Measurements from ENCODE around the gene REV1.
"Not testable (repeated sequence)": the region's sequence is repeated elsewhere in the genome, so short reads cannot be mapped to it uniquely, and the experiment has no call there.

REV1 gene

DNA sequence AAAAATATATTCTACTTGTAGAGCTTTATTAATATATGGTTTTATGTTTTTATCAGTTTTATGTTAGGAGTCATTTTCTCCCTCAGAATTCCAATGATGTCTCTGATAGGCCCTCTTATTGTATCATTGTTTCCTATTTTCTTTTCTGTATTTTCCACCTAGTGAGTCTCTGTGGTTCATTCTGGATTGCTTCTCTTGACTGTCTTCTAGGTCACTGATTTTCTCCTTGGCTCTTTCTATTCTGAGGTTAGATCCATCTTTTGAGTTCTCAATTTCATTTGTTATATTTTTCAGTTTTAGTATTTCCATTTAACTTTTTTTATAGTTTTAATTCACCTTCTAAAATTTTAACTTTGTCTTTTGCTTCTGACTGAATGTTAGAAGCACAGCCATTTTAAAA lies 115.1 kb downstream of the REV1 start:
- TF ChIP-seq, protein P1, sequence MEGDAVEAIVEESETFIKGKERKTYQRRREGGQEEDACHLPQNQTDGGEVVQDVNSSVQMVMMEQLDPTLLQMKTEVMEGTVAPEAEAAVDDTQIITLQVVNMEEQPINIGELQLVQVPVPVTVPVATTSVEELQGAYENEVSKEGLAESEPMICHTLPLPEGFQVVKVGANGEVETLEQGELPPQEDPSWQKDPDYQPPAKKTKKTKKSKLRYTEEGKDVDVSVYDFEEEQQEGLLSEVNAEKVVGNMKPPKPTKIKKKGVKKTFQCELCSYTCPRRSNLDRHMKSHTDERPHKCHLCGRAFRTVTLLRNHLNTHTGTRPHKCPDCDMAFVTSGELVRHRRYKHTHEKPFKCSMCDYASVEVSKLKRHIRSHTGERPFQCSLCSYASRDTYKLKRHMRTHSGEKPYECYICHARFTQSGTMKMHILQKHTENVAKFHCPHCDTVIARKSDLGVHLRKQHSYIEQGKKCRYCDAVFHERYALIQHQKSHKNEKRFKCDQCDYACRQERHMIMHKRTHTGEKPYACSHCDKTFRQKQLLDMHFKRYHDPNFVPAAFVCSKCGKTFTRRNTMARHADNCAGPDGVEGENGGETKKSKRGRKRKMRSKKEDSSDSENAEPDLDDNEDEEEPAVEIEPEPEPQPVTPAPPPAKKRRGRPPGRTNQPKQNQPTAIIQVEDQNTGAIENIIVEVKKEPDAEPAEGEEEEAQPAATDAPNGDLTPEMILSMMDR (IDR thresholded peaks at IDR 0.05; ENCODE audit: borderline replicate concordance, control extremely low read depth, extremely low read depth, insufficient read depth, missing control alignments) = no peak
- DNase-seq (ENCODE audit: low spot score) = no peak
- in situ Hi-C loops (cut with MboI; ENCODE audit: low sequenced_read_pairs, unreplicated experiment) = no loop called here

DNA sequence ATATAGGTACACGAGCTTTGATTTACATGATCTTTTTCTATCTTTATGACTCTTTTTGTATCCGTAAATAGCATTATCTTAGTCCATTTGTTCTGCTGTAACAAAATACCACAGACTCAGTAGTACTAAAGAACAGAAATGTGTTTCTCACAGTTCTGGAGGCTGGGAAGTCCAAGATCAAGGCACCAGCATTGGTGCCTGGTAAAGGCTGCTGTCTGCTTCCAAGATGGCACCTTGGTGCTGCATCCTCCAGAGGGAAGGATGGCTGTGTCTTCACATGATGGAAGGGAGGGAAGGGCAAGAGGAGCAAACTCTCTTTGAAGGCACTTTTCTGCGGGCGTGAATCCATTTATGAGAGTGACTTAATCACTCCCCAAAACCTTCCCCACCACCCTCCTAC lies 116.7 kb downstream of the REV1 start:
- in situ Hi-C loops (cut with MboI; ENCODE audit: low sequenced_read_pairs, unreplicated experiment) = no loop called here
- no peak for DNase-seq (ENCODE audit: low spot score)
- TF ChIP-seq, protein P1 (IDR thresholded peaks at IDR 0.05; ENCODE audit: borderline replicate concordance, control extremely low read depth, extremely low read depth, insufficient read depth, missing control alignments) = no peak

DNA sequence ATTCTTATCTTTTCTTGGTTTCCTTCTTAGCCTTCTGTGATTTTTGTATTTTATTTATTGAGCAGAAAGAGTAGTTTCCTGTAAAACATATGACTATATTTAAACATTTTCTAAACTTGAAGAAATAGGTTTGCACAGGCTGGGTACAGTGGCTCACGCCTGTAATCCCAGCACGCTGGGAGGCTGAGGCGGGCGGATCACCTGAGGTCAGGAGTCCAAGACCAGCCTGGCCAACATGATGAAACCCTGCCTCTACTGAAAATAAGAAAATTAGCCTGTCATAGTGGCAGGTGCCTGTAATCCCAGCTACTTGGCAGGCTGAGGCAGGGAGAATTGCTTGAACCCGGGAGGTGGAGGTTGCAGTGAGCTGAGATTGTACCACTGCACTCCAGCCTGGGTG lies 121.0 kb downstream of the REV1 start:
- DNase-seq (ENCODE audit: low spot score); in situ Hi-C loops (cut with MboI; ENCODE audit: low sequenced_read_pairs, unreplicated experiment): not testable (repeated sequence)

DNA sequence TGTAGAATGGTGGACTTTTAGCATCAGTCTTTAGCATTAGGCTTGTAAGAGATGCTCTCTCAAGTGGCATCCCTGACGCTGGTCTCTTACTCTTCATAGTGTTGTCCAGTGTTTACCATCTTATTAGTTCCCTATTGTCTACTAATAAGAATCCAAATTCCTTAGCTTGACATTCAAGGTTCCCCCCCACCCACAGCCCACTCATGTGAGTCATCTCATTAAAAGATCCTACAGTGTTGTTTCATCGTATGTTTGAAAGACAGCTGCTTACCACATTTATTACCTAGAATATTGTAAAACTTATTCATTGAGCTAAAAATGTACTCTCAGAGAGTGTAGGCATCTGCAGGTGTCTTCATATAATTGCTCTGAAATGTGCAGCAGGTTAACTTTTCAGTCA lies 124.2 kb downstream of the REV1 start:
- DNase-seq (ENCODE audit: low spot score) = no peak
- TF ChIP-seq, protein P1 (IDR thresholded peaks at IDR 0.05; ENCODE audit: borderline replicate concordance, control extremely low read depth, extremely low read depth, insufficient read depth, missing control alignments) = no peak
- in situ Hi-C loops (cut with MboI; ENCODE audit: low sequenced_read_pairs, unreplicated experiment) = no loop called here

DNA sequence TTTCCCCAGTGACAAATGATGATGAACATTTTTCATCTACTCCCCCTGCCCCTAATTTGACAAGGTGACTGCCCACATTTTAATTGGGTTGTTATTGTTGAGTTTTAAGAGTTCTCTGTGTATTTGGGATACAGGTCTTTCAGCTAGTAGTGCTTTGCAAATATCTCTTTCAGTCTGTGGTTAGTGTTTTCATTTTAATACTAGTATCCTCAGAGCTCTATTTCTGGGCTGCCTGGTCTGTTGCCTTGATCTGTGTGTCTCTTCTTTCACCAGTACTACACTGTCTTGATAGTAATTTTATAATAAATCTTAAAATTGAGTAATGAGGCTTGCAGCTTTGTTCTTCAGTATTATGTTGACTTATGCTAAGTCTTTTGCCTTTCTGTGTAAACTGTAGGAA lies 133.0 kb downstream of the REV1 start:
- in situ Hi-C loops (cut with MboI; ENCODE audit: low sequenced_read_pairs, unreplicated experiment) = no loop called here
- DNase-seq (ENCODE audit: low spot score) = no peak
- TF ChIP-seq, protein P1 (IDR thresholded peaks at IDR 0.05; ENCODE audit: borderline replicate concordance, control extremely low read depth, extremely low read depth, insufficient read depth, missing control alignments) = no peak

DNA sequence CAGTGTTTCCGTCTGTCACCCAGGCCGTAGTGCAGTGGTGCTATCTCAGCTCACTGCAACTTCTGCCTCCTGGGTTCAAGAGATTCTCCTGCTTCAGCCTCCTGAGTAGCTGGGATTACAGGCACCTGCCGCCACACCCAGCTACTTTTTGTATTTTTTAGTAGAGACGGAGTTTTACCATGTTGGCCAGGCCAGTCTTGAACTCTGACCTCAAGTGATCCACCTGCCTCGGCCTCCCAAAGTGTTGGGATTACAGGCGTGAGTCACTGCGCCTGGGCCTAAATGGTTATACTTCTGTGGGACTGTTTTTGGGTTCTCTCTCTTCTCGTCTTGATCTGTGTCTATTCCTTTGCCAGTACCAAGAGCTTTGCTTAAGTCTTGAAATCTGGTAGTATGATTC lies 135.0 kb downstream of the REV1 start:
- in situ Hi-C loops (cut with MboI; ENCODE audit: low sequenced_read_pairs, unreplicated experiment); DNase-seq (ENCODE audit: low spot score): not testable (repeated sequence)

DNA sequence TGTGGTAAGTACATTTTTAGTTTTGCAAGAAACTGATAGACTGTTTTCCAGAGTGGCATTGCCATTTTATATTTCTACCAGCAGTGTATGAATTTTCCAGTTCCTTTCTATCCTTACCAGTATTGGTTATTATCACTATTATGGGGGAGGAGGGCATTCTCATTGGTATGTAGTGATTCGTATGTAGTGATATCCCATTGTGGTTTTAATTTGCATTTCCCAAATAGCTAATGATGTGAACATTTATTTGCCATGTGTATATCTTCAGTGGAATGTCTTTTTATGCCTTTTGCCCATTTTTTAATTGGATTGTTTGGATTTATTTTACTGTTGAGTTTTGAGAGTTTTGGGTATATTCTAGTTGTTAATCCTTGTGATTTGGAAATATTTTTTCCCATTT lies 135.7 kb downstream of the REV1 start:
- in situ Hi-C loops (cut with MboI; ENCODE audit: low sequenced_read_pairs, unreplicated experiment) = no loop called here
- TF ChIP-seq, protein P1 (IDR thresholded peaks at IDR 0.05; ENCODE audit: borderline replicate concordance, control extremely low read depth, extremely low read depth, insufficient read depth, missing control alignments) = no peak
- no peak for DNase-seq (ENCODE audit: low spot score)
